Vagina (tissue), 2 donors: Measurements from ENCODE around the gene TTC16.

Experiments used
- CTCF ChIP-seq, 3 experiments: fragments of 450-650 bp in 2 of 3; fragments of 200-600 bp in 1 of 3; sonication (generic) in 1 of 3; IDR thresholded peaks; one replicate each; pipeline ENCODE4 v1.5.1; 2017 to 2019; ENCODE audit warnings: antibody characterized with exemption in 3 of 3, mild to moderate bottlenecking in 2 of 3, moderate library complexity in 2 of 3
- POLR2A ChIP-seq, 2 donors: fragments of 450-650 bp; IDR thresholded peaks; one replicate each; pipeline ENCODE4 v1.6.1; 2017; ENCODE audit warnings: antibody characterized with exemption in 2 of 2, mild to moderate bottlenecking in 2 of 2, moderate library complexity in 2 of 2
- POLR2AphosphoS5 ChIP-seq, 2 donors: sonication (generic); formaldehyde crosslinking; IDR thresholded peaks; one replicate each; pipeline ENCODE4 v1.9.0; 2017; ENCODE audit warnings: antibody characterized with exemption in 2 of 2, mild to moderate bottlenecking in 2 of 2, low read depth in 1 of 2; ENCODE audit not compliant: insufficient read depth in 1 of 2

GRCh38 chr9:127773981-127774380 lies 58.1 kb downstream of the TTC16 start:
- TF ChIP-seq POLR2A (IDR thresholded peaks at IDR 0.05) (no peak), POLR2AphosphoS5 (IDR thresholded peaks at IDR 0.05; ENCODE audit: insufficient read depth in 1 of 2, low read depth in 1 of 2) (no peak), CTCF (IDR thresholded peaks at IDR 0.05) (no peak)
